HUES48 (cell line): Measurements from ENCODE around the gene GNAL.
"Not testable (repeated sequence)": the region's sequence is repeated elsewhere in the genome, so short reads cannot be mapped to it uniquely, and the experiment has no call there.

Source experiments
- H3K27ac ChIP-seq: one replicate; pipeline ENCODE4 v1.7.0; 2013; ENCODE audit warnings: low read depth, low read length, inconsistent platforms
- H3K27me3 ChIP-seq: 2 replicates; pipeline ENCODE4 v1.6.1; 2013; ENCODE audit warnings: mild to moderate bottlenecking, low read length; ENCODE audit not compliant: control insufficient read depth, insufficient read depth
- H3K36me3 ChIP-seq: 2 replicates; pipeline ENCODE4 v1.6.1; 2013; ENCODE audit warnings: low read length; ENCODE audit not compliant: control insufficient read depth, insufficient read depth
- H3K4me1 ChIP-seq: 2 replicates; pipeline ENCODE4 v1.6.1; 2013; ENCODE audit warnings: mild to moderate bottlenecking, low read length; ENCODE audit not compliant: control insufficient read depth, insufficient read depth
- H3K4me3 ChIP-seq: 2 replicates; pipeline ENCODE4 v1.5.1; 2013; ENCODE audit warnings: mild to moderate bottlenecking, low read depth, low read length
- H3K9ac ChIP-seq: 2 replicates; pipeline ENCODE4 v1.6.1; 2013; ENCODE audit warnings: mild to moderate bottlenecking, low read depth, low read length, moderate library complexity
- H3K9me3 ChIP-seq: 2 replicates; pipeline ENCODE4 v1.6.1; 2013; ENCODE audit warnings: low read length; ENCODE audit not compliant: control insufficient read depth, insufficient read depth

GNAL gene

GRCh38 chr18:11906176-11906575 lies 217.1 kb downstream of the GNAL start:
- Histone ChIP-seq H3K36me3 (peaks cover 3% of the 10 kb centered on the region; the same call in 1 of the 2 replicates), H3K9ac (no peak overlapping the region), H3K4me3 (no peak overlapping the region), H3K9me3 (no peaks in the 10 kb centered on the region), H3K4me1 (peaks cover 40% of the 10 kb centered on the region), H3K27ac (no peak overlapping the region), H3K27me3 (peaks cover 7% of the 10 kb centered on the region)

GRCh38 chr18:11906926-11907874 lies 218.1 kb downstream of the GNAL start:
- Histone ChIP-seq H3K9me3 (no peaks in the 10 kb centered on the region), H3K27me3 (peaks cover 7% of the 10 kb centered on the region), H3K36me3 (peaks cover 3% of the 10 kb centered on the region; the same call in 1 of the 2 replicates), H3K27ac (peak overlapping the region; percentile 49), H3K4me3 (peak overlapping the region; percentile 90), H3K4me1 (peaks cover 39% of the 10 kb centered on the region), H3K9ac (peak overlapping the region; percentile 64; the same call in 1 of the 2 replicates)

DNA sequence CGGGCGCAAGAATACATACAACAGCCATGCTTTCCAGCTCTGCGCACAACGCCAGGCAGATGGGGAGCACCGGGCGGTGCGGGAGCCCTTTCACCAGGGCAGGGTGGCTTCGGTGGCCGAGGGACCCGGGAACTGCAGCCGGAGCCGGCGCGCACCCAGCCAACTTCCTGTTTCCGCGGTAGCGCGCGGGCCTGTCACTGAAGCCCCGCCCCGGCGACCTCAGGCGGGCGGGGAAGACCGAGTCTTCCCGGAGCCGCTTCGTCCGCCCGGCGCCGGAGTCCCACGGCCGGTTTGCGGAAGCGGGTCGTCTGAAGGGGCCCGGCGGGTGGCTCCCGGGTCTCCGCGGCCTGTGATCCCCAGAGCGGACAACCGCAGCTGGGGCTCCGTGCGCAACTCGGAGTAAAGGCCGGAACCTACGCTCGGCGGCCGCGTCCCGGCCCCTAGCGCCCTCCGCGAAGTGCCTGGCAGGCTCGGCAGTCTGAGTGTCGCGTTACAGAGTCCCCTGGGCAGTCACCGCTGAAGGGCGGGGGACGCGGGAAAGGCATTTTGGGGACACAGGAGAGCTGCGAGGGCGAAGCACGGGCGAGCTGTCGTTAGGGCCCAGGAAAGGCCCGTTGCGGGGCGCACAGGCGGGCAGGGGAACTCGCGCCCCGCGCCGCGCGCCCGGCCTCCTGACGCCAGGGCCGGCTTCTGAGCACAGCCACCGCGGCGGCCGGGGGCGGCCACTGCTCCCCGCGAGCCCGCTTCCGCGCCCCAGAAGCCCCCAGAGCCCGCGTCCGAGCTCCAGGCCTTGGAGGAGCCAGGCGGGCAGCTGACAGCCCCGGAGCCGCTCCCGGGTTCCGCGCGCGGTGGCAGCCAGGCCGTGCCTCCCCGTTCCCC lies 219.4 kb downstream of the GNAL start, which contains the start of gene MPPE1:
Gene MPPE1, minus strand, starts transcription at position 136 of the 879 bp plus-strand sequence. CDS start 11,053 bp downstream, outside the sequence.
- Histone ChIP-seq H3K9me3 (no peaks in the 10 kb centered on the region), H3K4me1 (peaks cover 28% of the 10 kb centered on the region), H3K36me3 (no peaks in the 10 kb centered on the region), H3K4me3 (peak within 1 kb of the TSS; percentile 90), H3K9ac (peak within 1 kb of the TSS; percentile 64), H3K27me3 (peaks cover 7% of the 10 kb centered on the region), H3K27ac (peak within 1 kb of the TSS; percentile 91)

DNA sequence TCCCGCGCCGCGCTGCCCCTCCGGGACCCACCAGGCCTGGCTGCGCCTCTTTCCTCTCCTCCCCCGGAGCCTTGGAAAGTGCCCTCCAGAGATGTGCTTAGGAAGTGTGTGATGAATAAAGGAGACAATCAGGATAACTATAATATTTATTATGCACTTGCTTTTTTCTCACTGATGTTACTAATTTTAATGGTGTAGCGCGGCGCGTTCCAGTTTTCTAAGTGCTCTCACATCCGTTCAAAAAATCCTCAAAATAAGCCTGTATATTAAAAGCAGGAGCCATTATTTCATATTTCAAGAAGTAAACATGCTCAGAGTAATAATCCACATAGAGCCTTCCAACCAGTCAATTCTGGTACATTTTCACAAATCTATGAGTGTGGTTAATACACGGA lies 220.0 kb downstream of the GNAL start:
- Histone ChIP-seq H3K9ac (no peak overlapping the region), H3K36me3 (no peaks in the 10 kb centered on the region), H3K9me3 (no peaks in the 10 kb centered on the region), H3K4me1 (peaks cover 28% of the 10 kb centered on the region), H3K4me3 (peak overlapping the region; percentile 90), H3K27me3 (peaks cover 7% of the 10 kb centered on the region), H3K27ac (no peak overlapping the region)

- H3K4me3 ChIP-seq, result no peak overlapping the region
- no peaks in the 10 kb centered on the region for H3K9me3 ChIP-seq
- no peak overlapping the region for H3K9ac ChIP-seq
- no peak overlapping the region for H3K27ac ChIP-seq
- peaks cover 28% of the 10 kb centered on the region for H3K4me1 ChIP-seq
- H3K36me3 ChIP-seq, result no peaks in the 10 kb centered on the region
- H3K27me3 ChIP-seq, result peaks cover 7% of the 10 kb centered on the region
Observed at GRCh38 chr18:11909591-11910026, 220.5 kb downstream of the GNAL start.

DNA sequence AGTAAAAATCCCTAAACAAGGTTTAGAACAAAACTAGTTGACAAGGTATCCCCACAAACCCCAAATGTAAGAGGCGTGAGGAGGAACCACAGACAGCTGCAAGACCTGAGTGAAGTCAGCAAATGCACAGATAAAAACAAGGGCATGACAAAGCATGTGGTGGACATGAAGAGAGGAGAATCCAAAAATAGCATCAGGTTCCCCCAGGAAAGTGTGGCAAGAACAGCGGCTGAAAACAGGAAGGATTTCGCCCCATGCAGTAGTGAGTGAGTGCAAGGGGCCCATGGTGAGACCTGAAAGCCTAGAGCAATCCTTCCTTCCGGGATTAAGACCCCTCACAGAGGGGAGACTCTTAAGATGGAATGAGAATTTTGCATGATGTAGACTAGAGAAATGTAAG lies 227.8 kb downstream of the GNAL start:
- not testable (repeated sequence) for H3K36me3 ChIP-seq, H3K9me3 ChIP-seq, H3K9ac ChIP-seq, H3K27me3 ChIP-seq, H3K4me3 ChIP-seq, H3K27ac ChIP-seq, H3K4me1 ChIP-seq

- H3K36me3 ChIP-seq, H3K9me3 ChIP-seq, H3K27ac ChIP-seq, H3K4me3 ChIP-seq, H3K9ac ChIP-seq, H3K27me3 ChIP-seq, H3K4me1 ChIP-seq: not testable (repeated sequence)
Observed at GRCh38 chr18:11919522-11919921, 230.5 kb downstream of the GNAL start.

DNA sequence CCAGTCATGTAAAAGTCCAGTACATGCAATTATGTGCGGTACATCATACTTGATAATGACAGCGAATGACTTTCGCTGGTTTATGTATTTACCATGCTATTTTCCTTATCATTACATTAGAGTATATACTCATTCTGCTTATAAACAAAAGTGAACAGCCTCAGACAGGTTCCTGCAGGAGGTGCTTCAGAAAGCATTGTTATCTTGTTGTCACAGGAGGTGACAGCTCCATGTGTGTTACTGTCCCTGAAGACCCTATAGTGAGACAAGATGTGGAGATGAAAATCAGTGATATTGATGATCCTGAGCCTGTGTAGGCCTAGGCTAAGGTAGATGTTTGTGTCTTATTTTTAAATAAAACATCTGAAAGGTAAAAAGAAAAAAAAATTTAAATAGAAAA lies 234.4 kb downstream of the GNAL start:
- H3K27me3 ChIP-seq, result no peaks in the 10 kb centered on the region

DNA sequence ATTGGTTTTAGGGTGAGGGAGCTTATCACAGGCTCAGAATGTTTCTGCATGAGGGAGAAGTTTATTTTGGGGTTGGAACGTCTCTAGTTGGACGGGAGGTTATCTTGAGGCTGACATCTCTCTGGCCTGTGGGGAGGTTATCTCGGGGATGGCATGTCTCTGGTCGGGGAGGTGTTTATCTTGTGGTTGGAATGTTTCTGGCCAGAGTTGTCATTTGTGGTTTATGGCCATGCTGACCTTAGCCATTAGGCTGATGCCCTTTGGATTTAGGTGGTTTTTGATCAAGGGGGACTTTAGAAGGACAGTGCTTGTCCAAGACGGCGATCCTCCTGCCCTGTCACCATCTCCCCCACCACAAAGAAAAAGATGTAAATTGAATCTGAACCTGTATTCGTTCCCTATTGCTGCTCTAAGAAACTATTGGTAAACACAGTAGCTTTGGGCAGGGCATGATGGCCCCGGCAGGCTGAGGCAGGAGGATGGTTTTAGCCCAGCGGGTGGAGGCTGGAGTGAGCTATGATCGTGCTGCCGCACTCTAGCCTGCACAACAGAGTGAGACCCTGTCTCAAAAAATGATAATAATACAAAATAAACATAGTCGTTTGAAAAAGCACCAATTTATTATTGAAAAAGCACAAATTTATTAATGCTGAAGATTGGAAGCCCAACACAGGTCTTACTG lies 236.9 kb downstream of the GNAL start:
- H3K4me3 ChIP-seq, result no peak overlapping the region
- no peaks in the 10 kb centered on the region for H3K36me3 ChIP-seq
- no peaks in the 10 kb centered on the region for H3K9me3 ChIP-seq
- no peaks in the 10 kb centered on the region for H3K4me1 ChIP-seq
- no peaks in the 10 kb centered on the region for H3K27me3 ChIP-seq
- H3K9ac ChIP-seq, result no peak overlapping the region
- no peak overlapping the region for H3K27ac ChIP-seq

More for the DNA sequence above, 234.4 kb downstream of the GNAL start:
- no peaks in the 10 kb centered on the region for H3K4me1 ChIP-seq
- H3K36me3 ChIP-seq, result no peaks in the 10 kb centered on the region
- no peaks in the 10 kb centered on the region for H3K9me3 ChIP-seq
- no peak overlapping the region for H3K9ac ChIP-seq
- no peak overlapping the region for H3K4me3 ChIP-seq
- no peak overlapping the region for H3K27ac ChIP-seq

DNA sequence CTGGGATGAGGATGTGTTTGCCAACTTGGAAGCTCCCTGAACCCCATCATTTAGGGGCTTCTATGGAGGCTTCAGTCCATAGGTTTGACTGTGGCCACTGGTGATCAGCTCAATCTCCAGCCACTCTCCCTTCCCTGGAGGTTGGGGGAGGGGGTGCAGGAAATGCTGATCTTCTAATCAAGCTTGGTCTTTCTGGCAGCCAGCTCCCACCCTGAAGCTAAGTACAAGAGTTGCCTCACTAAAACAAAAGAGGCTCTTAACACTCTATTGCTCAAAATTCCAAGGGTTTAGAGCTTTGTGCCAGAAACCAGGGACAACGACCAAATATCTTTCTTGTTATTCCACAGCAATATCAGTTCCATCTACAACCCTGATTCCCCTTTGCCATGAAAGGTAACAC lies 238.4 kb downstream of the GNAL start:
- Histone ChIP-seq H3K36me3 (no peaks in the 10 kb centered on the region), H3K4me3 (no peak overlapping the region), H3K4me1 (no peaks in the 10 kb centered on the region), H3K27ac (no peak overlapping the region), H3K27me3 (no peaks in the 10 kb centered on the region), H3K9me3 (no peaks in the 10 kb centered on the region), H3K9ac (no peak overlapping the region)
